OCI-LY1 (cell line): Measurements from ENCODE around the gene PLXNA2.

ENCODE experiments used
- H2AFZ ChIP-seq: fragments of 200-600 bp; sonication (generic), shearing (Covaris generic); 2 replicates; pipeline ENCODE4 v1.6.0; 2014; ENCODE audit warnings: antibody characterized with exemption, mild to moderate bottlenecking, low read length
- H3F3A ChIP-seq: fragments of 200-600 bp; sonication (generic), shearing (Covaris generic); 2 replicates; pipeline ENCODE4 v1.6.0; 2014; ENCODE audit warnings: mild to moderate bottlenecking, antibody characterized with exemption, low read length, moderate library complexity; ENCODE audit not compliant: insufficient read depth
- H3K27ac ChIP-seq: fragments of 200-600 bp; sonication (generic); 2 replicates; pipeline ENCODE4 v1.5.1; 2014; ENCODE audit warnings: low read length, mixed run types, mild to moderate bottlenecking, low read depth; ENCODE audit not compliant: poor library complexity, severe bottlenecking
- H3K27me3 ChIP-seq: fragments of 200-600 bp; sonication (generic); 2 replicates; pipeline ENCODE4 v1.6.0; 2014; ENCODE audit warnings: antibody characterized with exemption, mild to moderate bottlenecking, low read length, moderate library complexity; ENCODE audit not compliant: insufficient read depth
- H3K36me3 ChIP-seq: fragments of 200-600 bp; sonication (generic); 2 replicates; pipeline ENCODE4 v1.6.1; 2014; ENCODE audit warnings: mild to moderate bottlenecking, antibody characterized with exemption, low read length, moderate library complexity, mixed read lengths; ENCODE audit not compliant: insufficient read depth
- H3K4me1 ChIP-seq: fragments of 200-600 bp; sonication (generic); 2 replicates; pipeline ENCODE4 v1.5.1; 2014; ENCODE audit warnings: mild to moderate bottlenecking, low read length, moderate library complexity; ENCODE audit not compliant: insufficient read depth, severe bottlenecking
- H3K4me2 ChIP-seq: fragments of 200-600 bp; sonication (generic), shearing (Covaris generic); 2 replicates; pipeline ENCODE4 v1.6.1; 2014; ENCODE audit warnings: low read length
- H3K4me3 ChIP-seq: fragments of 200-600 bp; sonication (generic); 2 replicates; pipeline ENCODE4 v1.5.1; 2014; ENCODE audit warnings: low read length, low read depth, mild to moderate bottlenecking, mixed read lengths; ENCODE audit not compliant: poor library complexity, severe bottlenecking
- H3K79me2 ChIP-seq: fragments of 200-600 bp; shearing (Covaris generic); 2 replicates; pipeline ENCODE4 v1.6.1; 2016; ENCODE audit warnings: mixed run types, low read length, mixed read lengths; ENCODE audit not compliant: insufficient read depth
- H3K9ac ChIP-seq: fragments of 200-600 bp; sonication (generic), shearing (Covaris generic); 2 replicates; pipeline ENCODE4 v1.6.1; 2014; ENCODE audit warnings: mild to moderate bottlenecking, low read length, mixed read lengths
- H3K9me2 ChIP-seq: fragments of 200-600 bp; sonication (generic), shearing (Covaris generic); 2 replicates; pipeline ENCODE4 v1.6.1; 2014; ENCODE audit warnings: low read depth, mild to moderate bottlenecking, low read length, mixed read lengths
- H3K9me3 ChIP-seq: fragments of 200-600 bp; shearing (Covaris generic); 2 replicates; pipeline ENCODE4 v1.6.1; 2014; ENCODE audit warnings: low read length, mixed read lengths
- H4K20me1 ChIP-seq: fragments of 200-600 bp; sonication (generic), shearing (Covaris generic); 2 replicates; pipeline ENCODE4 v1.6.0; 2016; ENCODE audit warnings: mild to moderate bottlenecking, low read length; ENCODE audit not compliant: insufficient read depth
- CTCF ChIP-seq: fragments of 200-600 bp; sonication (generic), shearing (Covaris generic); IDR thresholded peaks from 2 replicates; pipeline ENCODE4 v1.5.1; 2017; ENCODE audit warnings: mild to moderate bottlenecking, antibody characterized with exemption, low read length, moderate library complexity, mixed read lengths
- EZH2 ChIP-seq: fragments of 200-600 bp; sonication (generic), shearing (Covaris generic); IDR thresholded peaks from 2 replicates; pipeline ENCODE4 v1.8.0; 2017; ENCODE audit warnings: borderline replicate concordance, mixed run types, mild to moderate bottlenecking, antibody characterized with exemption, low read length, moderate library complexity, mixed read lengths

Gene PLXNA2

GRCh38 chr1:207987164-207987563, 257.0 kb downstream of the PLXNA2 start:
- no peaks in the 10 kb centered on the region for H3K9me3 ChIP-seq
- H2AFZ ChIP-seq = no peak overlapping the region
- no peaks in the 10 kb centered on the region for H3K36me3 ChIP-seq
- H3K79me2 ChIP-seq = no peaks in the 10 kb centered on the region
- no peak overlapping the region for H3K9ac ChIP-seq
- peaks cover 4% of the 10 kb centered on the region; the same call in 1 of the 2 replicates for H3K27me3 ChIP-seq
- H3K4me3 ChIP-seq = no peak overlapping the region
- no peaks in the 10 kb centered on the region for H3F3A ChIP-seq
- no peaks in the 10 kb centered on the region for H3K4me1 ChIP-seq
- no peak overlapping the region for H3K4me2 ChIP-seq
- no peak overlapping the region for H3K27ac ChIP-seq
- TF ChIP-seq EZH2 (no peak), CTCF (no peak)
- no peaks in the 10 kb centered on the region for H4K20me1 ChIP-seq
- H3K9me2 ChIP-seq = no peaks in the 10 kb centered on the region

GRCh38 chr1:207985996-207986395, 258.2 kb downstream of the PLXNA2 start:
- no peak for TF ChIP-seq EZH2
- no peak for TF ChIP-seq CTCF
- no peak overlapping the region for H3K27ac ChIP-seq
- no peaks in the 10 kb centered on the region for H3F3A ChIP-seq
- no peaks in the 10 kb centered on the region for H3K4me1 ChIP-seq
- H2AFZ ChIP-seq = no peak overlapping the region
- no peaks in the 10 kb centered on the region for H3K9me3 ChIP-seq
- H3K36me3 ChIP-seq = no peaks in the 10 kb centered on the region
- no peak overlapping the region for H3K4me3 ChIP-seq
- no peaks in the 10 kb centered on the region for H3K9me2 ChIP-seq
- no peaks in the 10 kb centered on the region for H4K20me1 ChIP-seq
- H3K79me2 ChIP-seq = no peaks in the 10 kb centered on the region
- H3K9ac ChIP-seq = no peak overlapping the region
- peaks cover 4% of the 10 kb centered on the region; the same call in 1 of the 2 replicates for H3K27me3 ChIP-seq
- H3K4me2 ChIP-seq = no peak overlapping the region

GRCh38 chr1:207984831-207985572, 259.2 kb downstream of the PLXNA2 start:
- no peak overlapping the region for H3K4me2 ChIP-seq
- H2AFZ ChIP-seq = no peak overlapping the region
- H3K9ac ChIP-seq = no peak overlapping the region
- peaks cover 3% of the 10 kb centered on the region; the same call in 1 of the 2 replicates for H3K27me3 ChIP-seq
- H3K9me3 ChIP-seq = no peaks in the 10 kb centered on the region
- H4K20me1 ChIP-seq = no peaks in the 10 kb centered on the region
- no peaks in the 10 kb centered on the region for H3K9me2 ChIP-seq
- H3K27ac ChIP-seq = no peak overlapping the region
- H3K79me2 ChIP-seq = no peaks in the 10 kb centered on the region
- H3F3A ChIP-seq = no peaks in the 10 kb centered on the region
- no peak overlapping the region for H3K4me3 ChIP-seq
- TF ChIP-seq CTCF = no peak
- no peak for TF ChIP-seq EZH2
- no peaks in the 10 kb centered on the region for H3K4me1 ChIP-seq
- H3K36me3 ChIP-seq = no peaks in the 10 kb centered on the region
